Panc1 (cell line): ENCODE measurements around the gene DROSHA.

Experiments
- POLR2AphosphoS5 ChIP-seq: IDR thresholded peaks from 2 replicates; pipeline ENCODE4 v1.6.1; 2012; ENCODE audit warnings: mild to moderate bottlenecking, low read depth, low read length, moderate library complexity
- TF ChIP-seq, protein P1 (sequence below): fragments of 450-650 bp; IDR thresholded peaks from 2 replicates; pipeline ENCODE4 v1.5.1; 2017; ENCODE audit warnings: mild to moderate bottlenecking
- TF ChIP-seq, protein P2 (sequence below), 2 experiments: IDR thresholded peaks; 2 replicates each; pipeline ENCODE4 v1.6.1; 2011 to 2012; ENCODE audit warnings: low read depth in 2 of 2, control low read depth in 1 of 2, low read length in 1 of 2, mild to moderate bottlenecking in 1 of 2, moderate library complexity in 1 of 2; ENCODE audit not compliant: insufficient read depth in 1 of 2

DNA sequence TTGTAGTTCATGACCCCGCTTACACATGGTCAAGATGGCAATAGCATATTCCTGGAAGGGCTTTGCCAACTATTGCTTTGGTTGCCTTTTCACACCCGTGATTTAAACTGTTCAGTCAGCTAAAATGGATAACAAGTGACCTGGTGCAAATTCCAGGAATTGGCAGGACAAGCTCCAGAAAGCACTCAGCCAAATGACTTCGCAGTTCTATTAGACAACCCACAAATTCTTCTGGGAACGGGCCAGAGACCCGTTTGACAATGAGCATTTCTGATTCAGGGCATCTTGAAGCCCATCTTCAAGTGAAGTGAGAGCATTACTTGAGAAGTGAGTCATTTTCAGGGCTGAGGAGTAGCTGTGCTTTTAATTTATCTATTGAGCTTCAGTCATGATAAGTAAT, 165.0 kb downstream of the DROSHA start:
- TF ChIP-seq, protein P1, sequence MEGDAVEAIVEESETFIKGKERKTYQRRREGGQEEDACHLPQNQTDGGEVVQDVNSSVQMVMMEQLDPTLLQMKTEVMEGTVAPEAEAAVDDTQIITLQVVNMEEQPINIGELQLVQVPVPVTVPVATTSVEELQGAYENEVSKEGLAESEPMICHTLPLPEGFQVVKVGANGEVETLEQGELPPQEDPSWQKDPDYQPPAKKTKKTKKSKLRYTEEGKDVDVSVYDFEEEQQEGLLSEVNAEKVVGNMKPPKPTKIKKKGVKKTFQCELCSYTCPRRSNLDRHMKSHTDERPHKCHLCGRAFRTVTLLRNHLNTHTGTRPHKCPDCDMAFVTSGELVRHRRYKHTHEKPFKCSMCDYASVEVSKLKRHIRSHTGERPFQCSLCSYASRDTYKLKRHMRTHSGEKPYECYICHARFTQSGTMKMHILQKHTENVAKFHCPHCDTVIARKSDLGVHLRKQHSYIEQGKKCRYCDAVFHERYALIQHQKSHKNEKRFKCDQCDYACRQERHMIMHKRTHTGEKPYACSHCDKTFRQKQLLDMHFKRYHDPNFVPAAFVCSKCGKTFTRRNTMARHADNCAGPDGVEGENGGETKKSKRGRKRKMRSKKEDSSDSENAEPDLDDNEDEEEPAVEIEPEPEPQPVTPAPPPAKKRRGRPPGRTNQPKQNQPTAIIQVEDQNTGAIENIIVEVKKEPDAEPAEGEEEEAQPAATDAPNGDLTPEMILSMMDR = no peak
- no peak for TF ChIP-seq POLR2AphosphoS5
- TF ChIP-seq, protein P2, sequence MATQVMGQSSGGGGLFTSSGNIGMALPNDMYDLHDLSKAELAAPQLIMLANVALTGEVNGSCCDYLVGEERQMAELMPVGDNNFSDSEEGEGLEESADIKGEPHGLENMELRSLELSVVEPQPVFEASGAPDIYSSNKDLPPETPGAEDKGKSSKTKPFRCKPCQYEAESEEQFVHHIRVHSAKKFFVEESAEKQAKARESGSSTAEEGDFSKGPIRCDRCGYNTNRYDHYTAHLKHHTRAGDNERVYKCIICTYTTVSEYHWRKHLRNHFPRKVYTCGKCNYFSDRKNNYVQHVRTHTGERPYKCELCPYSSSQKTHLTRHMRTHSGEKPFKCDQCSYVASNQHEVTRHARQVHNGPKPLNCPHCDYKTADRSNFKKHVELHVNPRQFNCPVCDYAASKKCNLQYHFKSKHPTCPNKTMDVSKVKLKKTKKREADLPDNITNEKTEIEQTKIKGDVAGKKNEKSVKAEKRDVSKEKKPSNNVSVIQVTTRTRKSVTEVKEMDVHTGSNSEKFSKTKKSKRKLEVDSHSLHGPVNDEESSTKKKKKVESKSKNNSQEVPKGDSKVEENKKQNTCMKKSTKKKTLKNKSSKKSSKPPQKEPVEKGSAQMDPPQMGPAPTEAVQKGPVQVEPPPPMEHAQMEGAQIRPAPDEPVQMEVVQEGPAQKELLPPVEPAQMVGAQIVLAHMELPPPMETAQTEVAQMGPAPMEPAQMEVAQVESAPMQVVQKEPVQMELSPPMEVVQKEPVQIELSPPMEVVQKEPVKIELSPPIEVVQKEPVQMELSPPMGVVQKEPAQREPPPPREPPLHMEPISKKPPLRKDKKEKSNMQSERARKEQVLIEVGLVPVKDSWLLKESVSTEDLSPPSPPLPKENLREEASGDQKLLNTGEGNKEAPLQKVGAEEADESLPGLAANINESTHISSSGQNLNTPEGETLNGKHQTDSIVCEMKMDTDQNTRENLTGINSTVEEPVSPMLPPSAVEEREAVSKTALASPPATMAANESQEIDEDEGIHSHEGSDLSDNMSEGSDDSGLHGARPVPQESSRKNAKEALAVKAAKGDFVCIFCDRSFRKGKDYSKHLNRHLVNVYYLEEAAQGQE (IDR thresholded peaks at IDR 0.05; ENCODE audit: insufficient read depth in 1 of 2, low read depth in 2 of 2, low read length in 1 of 2) = no peak
